ENCODE results near the gene EVL.

The EVL gene

GRCh38 chr14:100122481-100123223 is 57.4 kb downstream of the EVL start:
- DNase-seq (ENCODE audit: insufficient read length, low spot score) (no peak), FAIRE-seq (no peak)

GRCh38 chr14:100123618-100124017 is 58.4 kb downstream of the EVL start:
- FAIRE-seq (no peak), DNase-seq (ENCODE audit: insufficient read length, low spot score) (no peak)

GRCh38 chr14:100124551-100125088 is 59.4 kb downstream of the EVL start:
- FAIRE-seq (no peak), DNase-seq (ENCODE audit: insufficient read length, low spot score) (no peak)

- DNase-seq (ENCODE audit: insufficient read length, low spot score) (no peak), FAIRE-seq (no peak)
Observed at GRCh38 chr14:100126401-100126800, 61.2 kb downstream of the EVL start.

- no peak for FAIRE-seq
- DNase-seq (ENCODE audit: insufficient read length, low spot score), result no peak
Observed at GRCh38 chr14:100127853-100128455, 62.7 kb downstream of the EVL start.

GRCh38 chr14:100128688-100129087 is 63.5 kb downstream of the EVL start:
- FAIRE-seq (no peak), DNase-seq (ENCODE audit: insufficient read length, low spot score) (no peak)

- FAIRE-seq (no peak), DNase-seq (ENCODE audit: insufficient read length, low spot score) (no peak)
Observed at GRCh38 chr14:100129161-100129589, 64.0 kb downstream of the EVL start.

GRCh38 chr14:100130521-100130920 is 65.3 kb downstream of the EVL start:
- DNase-seq (ENCODE audit: insufficient read length, low spot score) (no peak), FAIRE-seq (no peak)

- FAIRE-seq, result no peak
- no peak for DNase-seq (ENCODE audit: insufficient read length, low spot score)
Observed at GRCh38 chr14:100131181-100131580, 66.0 kb downstream of the EVL start.

GRCh38 chr14:100132161-100132902 is 67.1 kb downstream of the EVL start:
- DNase-seq (ENCODE audit: insufficient read length, low spot score), result no peak
- no peak for FAIRE-seq

GRCh38 chr14:100132903-100133510 is 67.8 kb downstream of the EVL start:
- FAIRE-seq, result no peak
- no peak for DNase-seq (ENCODE audit: insufficient read length, low spot score)

- no peak for DNase-seq (ENCODE audit: insufficient read length, low spot score)
- FAIRE-seq, result no peak
Observed at GRCh38 chr14:100134586-100134985, 69.4 kb downstream of the EVL start.

GRCh38 chr14:100135073-100135472 is 69.9 kb downstream of the EVL start:
- DNase-seq (ENCODE audit: insufficient read length, low spot score), result no peak
- FAIRE-seq, result peak; percentile 31

GRCh38 chr14:100135784-100136183 is 70.6 kb downstream of the EVL start:
- DNase-seq (ENCODE audit: insufficient read length, low spot score) (no peak), FAIRE-seq (no peak)

- FAIRE-seq, result no peak
Observed at GRCh38 chr14:100137173-100137572, 72.0 kb downstream of the EVL start.

GRCh38 chr14:100138082-100138787 is 73.0 kb downstream of the EVL start:
- DNase-seq (ENCODE audit: insufficient read length, low spot score), result no peak
- FAIRE-seq, result no peak

More at GRCh38 chr14:100137173-100137572, 72.0 kb downstream of the EVL start:
- DNase-seq (ENCODE audit: insufficient read length, low spot score), result no peak

GRCh38 chr14:100138955-100139354 is 73.7 kb downstream of the EVL start:
- FAIRE-seq (no peak), DNase-seq (ENCODE audit: insufficient read length, low spot score) (no peak)

- DNase-seq (ENCODE audit: insufficient read length, low spot score) (no peak), FAIRE-seq (no peak)
Observed at GRCh38 chr14:100140452-100141078, 75.3 kb downstream of the EVL start.

- no peak for DNase-seq (ENCODE audit: insufficient read length, low spot score)
- FAIRE-seq, result no peak
Observed at GRCh38 chr14:100141098-100141497, 75.9 kb downstream of the EVL start.

Data from HTR-8/SVneo (cell line).